Measurements from ENCODE around the gene JAM3. TPM values are rescaled to one million over a fixed set of nuclear protein-coding genes. Genes with fewer than 3 reads are reported as not detected.
"Not testable (repeated sequence)": the region's sequence is repeated elsewhere in the genome, so short reads cannot be mapped to it uniquely, and the experiment has no call there.

The JAM3 gene
- total RNA-seq, 2 donors from 2014 or later = 28.2 to 31.0 TPM

GRCh38 chr11:134153147-134153905 lies 84.5 kb downstream of the JAM3 start:
- intact Hi-C loops (cut with DNase I) = no loop called here
- no peak for DNase-seq
- no peak for ATAC-seq

GRCh38 chr11:134154441-134154840 lies 85.6 kb downstream of the JAM3 start:
- ATAC-seq (peak in 1 of 2 donors; percentile 15), DNase-seq (no peak)
- intact Hi-C loops (cut with DNase I) = no loop called here

- intact Hi-C loops (cut with DNase I) = no loop called here
- DNase-seq (no peak), ATAC-seq (no peak)
Observed at GRCh38 chr11:134155456-134155855, 86.6 kb downstream of the JAM3 start.

- ATAC-seq (no peak), DNase-seq (no peak)
- intact Hi-C loops (cut with DNase I) = no loop called here
Observed at GRCh38 chr11:134155946-134156865, 87.3 kb downstream of the JAM3 start.

- intact Hi-C loops (cut with DNase I) = no loop called here
- ATAC-seq (no peak), DNase-seq (no peak)
Observed at GRCh38 chr11:134157451-134157850, 88.6 kb downstream of the JAM3 start.

- no peak for ATAC-seq
- DNase-seq = no peak
- intact Hi-C loops (cut with DNase I) = no loop called here
Observed at GRCh38 chr11:134158023-134158422, 89.2 kb downstream of the JAM3 start.

- intact Hi-C loops (cut with DNase I) = no loop called here
- ATAC-seq (no peak), DNase-seq (no peak)
Observed at GRCh38 chr11:134159652-134160051, 90.8 kb downstream of the JAM3 start.

GRCh38 chr11:134164490-134165370 lies 95.9 kb downstream of the JAM3 start:
- DNase-seq (no peak), ATAC-seq (no peak)
- intact Hi-C loops (cut with DNase I) = no loop called here

GRCh38 chr11:134170177-134170918 lies 101.5 kb downstream of the JAM3 start:
- intact Hi-C loops (cut with DNase I) = no loop called here
- ATAC-seq (no peak), DNase-seq (no peak)

GRCh38 chr11:134170919-134171281 lies 102.0 kb downstream of the JAM3 start:
- no peak for ATAC-seq
- intact Hi-C loops (cut with DNase I) = no loop called here

GRCh38 chr11:134171951-134172350 lies 103.1 kb downstream of the JAM3 start:
- ATAC-seq = no peak
- no peak for DNase-seq
- intact Hi-C loops (cut with DNase I) = no loop called here

More at GRCh38 chr11:134170919-134171281, 102.0 kb downstream of the JAM3 start:
- DNase-seq = no peak

- ATAC-seq = no peak
Observed at GRCh38 chr11:134173296-134173695, 104.4 kb downstream of the JAM3 start.

GRCh38 chr11:134176284-134176683 lies 107.4 kb downstream of the JAM3 start:
- DNase-seq (no peak), ATAC-seq (no peak)
- intact Hi-C loops (cut with DNase I) = no loop called here

More at GRCh38 chr11:134173296-134173695, 104.4 kb downstream of the JAM3 start:
- no peak for DNase-seq
- intact Hi-C loops (cut with DNase I) = no loop called here

- no peak for ATAC-seq
- intact Hi-C loops (cut with DNase I) = no loop called here
- no peak for DNase-seq
Observed at GRCh38 chr11:134178032-134178674, 109.3 kb downstream of the JAM3 start.

- intact Hi-C loops (cut with DNase I) = no loop called here
- no peak for DNase-seq
- ATAC-seq = no peak
Observed at GRCh38 chr11:134181707-134182106, 112.8 kb downstream of the JAM3 start.

GRCh38 chr11:134188092-134188491 lies 119.2 kb downstream of the JAM3 start:
- DNase-seq; ATAC-seq; intact Hi-C loops (cut with DNase I): not testable (repeated sequence)

- ATAC-seq = no peak
- no peak for DNase-seq
- intact Hi-C loops (cut with DNase I) = no loop called here
Observed at GRCh38 chr11:134196756-134197155, 127.9 kb downstream of the JAM3 start.

- DNase-seq (no peak), ATAC-seq (no peak)
- intact Hi-C loops (cut with DNase I) = no loop called here
Observed at GRCh38 chr11:134199531-134199930, 130.7 kb downstream of the JAM3 start.
